Measurements from ENCODE around the gene PEF1.
A peak's percentile ranks its signal among the peaks of the same experiment; 100 is the strongest.

DNA sequence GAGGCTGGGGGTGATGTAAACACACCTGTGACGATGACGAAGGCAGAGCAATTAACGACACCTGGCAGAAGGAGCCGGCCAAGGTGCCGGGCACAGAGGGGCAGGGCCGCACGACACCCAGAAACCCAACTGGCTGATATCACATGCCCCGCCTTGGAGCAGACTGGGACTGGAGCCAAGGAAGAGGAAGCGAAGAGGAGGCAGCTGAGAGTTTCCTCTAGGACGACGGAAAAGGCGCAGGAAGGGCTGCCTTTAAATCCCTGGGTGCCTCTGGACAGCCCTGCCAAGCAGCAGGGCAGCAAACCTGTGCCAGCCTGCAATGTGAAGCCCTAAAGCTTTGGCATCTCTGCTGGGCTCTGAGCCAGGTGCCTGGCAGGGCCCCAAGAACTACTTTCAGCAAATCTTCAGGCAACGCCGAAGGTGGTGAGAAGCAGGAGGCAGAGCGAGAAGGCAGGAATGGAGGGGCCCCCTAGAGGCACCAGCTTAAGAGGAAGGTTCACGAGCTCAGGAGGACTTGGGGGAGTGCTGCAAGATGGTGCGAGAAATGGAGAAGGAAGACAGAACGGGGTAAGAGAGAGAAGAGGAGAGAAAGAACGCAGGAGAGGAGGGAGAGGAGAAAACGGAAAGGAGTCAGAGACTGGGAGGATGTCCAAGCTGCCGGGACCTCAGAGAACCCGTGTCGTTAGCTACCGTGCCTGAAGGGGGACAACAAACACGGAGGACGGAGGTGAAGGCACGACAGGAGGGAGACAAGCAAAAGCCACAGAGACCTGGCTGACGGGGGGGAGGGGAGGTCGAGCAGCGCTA is 25.3 kb upstream of the PEF1 start:
- TF ChIP-seq, protein P1, sequence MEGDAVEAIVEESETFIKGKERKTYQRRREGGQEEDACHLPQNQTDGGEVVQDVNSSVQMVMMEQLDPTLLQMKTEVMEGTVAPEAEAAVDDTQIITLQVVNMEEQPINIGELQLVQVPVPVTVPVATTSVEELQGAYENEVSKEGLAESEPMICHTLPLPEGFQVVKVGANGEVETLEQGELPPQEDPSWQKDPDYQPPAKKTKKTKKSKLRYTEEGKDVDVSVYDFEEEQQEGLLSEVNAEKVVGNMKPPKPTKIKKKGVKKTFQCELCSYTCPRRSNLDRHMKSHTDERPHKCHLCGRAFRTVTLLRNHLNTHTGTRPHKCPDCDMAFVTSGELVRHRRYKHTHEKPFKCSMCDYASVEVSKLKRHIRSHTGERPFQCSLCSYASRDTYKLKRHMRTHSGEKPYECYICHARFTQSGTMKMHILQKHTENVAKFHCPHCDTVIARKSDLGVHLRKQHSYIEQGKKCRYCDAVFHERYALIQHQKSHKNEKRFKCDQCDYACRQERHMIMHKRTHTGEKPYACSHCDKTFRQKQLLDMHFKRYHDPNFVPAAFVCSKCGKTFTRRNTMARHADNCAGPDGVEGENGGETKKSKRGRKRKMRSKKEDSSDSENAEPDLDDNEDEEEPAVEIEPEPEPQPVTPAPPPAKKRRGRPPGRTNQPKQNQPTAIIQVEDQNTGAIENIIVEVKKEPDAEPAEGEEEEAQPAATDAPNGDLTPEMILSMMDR (IDR thresholded peaks at IDR 0.05): peak in 2 of 4 experiments; percentile 6 to 40
- TF ChIP-seq POLR2A (IDR thresholded peaks at IDR 0.05): peak in 1 of 2 donors; percentile 21
